ENCODE results near the gene MX1.

Gene MX1

GRCh38 chr21:41429305-41429704, 3.3 kb downstream of the MX1 start:
- Histone ChIP-seq H3K9me3 (ENCODE audit: control insufficient read depth, low read length) (no peaks in the 10 kb centered on the region), H3K36me3 (ENCODE audit: control insufficient read depth, insufficient read depth, low read length) (peaks cover 37% of the 10 kb centered on the region), H3K4me1 (ENCODE audit: control insufficient read depth, insufficient read depth, low read length, poor library complexity, severe bottlenecking) (peaks cover 12% of the 10 kb centered on the region), H3K27ac (ENCODE audit: insufficient read depth, low read length, poor library complexity, severe bottlenecking) (no peak overlapping the region), H3K27me3 (replicated peaks; ENCODE audit: control insufficient read depth, insufficient read depth, low read length, poor library complexity, severe bottlenecking) (no peaks in the 10 kb centered on the region), H3K4me3 (ENCODE audit: insufficient read depth, low read depth, low read length, poor library complexity, severe bottlenecking) (no peak overlapping the region)
- no peak for DNase-seq

DNA sequence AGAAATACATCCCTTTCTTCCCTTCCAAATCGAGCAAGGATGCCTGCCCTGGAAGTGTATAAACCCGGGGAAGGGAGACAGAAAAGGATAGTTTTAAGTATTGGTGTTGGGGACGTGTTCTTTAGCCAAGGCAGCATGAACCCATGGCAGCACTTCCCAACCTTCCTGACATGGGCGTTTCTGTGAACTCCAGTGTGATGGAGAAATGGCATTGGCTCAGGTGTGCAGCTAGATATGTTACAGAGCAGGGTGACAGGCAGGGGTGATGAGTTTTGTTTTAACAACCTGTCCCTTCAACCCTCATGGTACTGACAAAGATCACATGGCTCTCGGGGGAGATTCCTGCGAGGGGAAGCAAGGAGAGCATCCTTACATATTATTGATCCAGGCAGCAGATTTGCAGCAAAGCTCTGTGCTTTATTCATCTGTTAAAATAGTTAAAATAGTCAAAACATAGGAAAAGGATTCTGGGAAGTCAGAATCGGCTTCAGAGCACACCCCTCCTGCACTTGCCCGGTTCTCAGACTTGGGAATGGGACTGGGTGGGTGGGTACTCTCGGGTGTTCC, 4.0 kb downstream of the MX1 start:
- Histone ChIP-seq H3K4me3 (ENCODE audit: insufficient read depth, low read depth, low read length, poor library complexity, severe bottlenecking) (no peak overlapping the region), H3K4me1 (ENCODE audit: control insufficient read depth, insufficient read depth, low read length, poor library complexity, severe bottlenecking) (peaks cover 12% of the 10 kb centered on the region), H3K27ac (ENCODE audit: insufficient read depth, low read length, poor library complexity, severe bottlenecking) (no peak overlapping the region), H3K9me3 (ENCODE audit: control insufficient read depth, low read length) (no peaks in the 10 kb centered on the region), H3K27me3 (replicated peaks; ENCODE audit: control insufficient read depth, insufficient read depth, low read length, poor library complexity, severe bottlenecking) (no peaks in the 10 kb centered on the region), H3K36me3 (ENCODE audit: control insufficient read depth, insufficient read depth, low read length) (peaks cover 44% of the 10 kb centered on the region)
- no peak for DNase-seq

DNA sequence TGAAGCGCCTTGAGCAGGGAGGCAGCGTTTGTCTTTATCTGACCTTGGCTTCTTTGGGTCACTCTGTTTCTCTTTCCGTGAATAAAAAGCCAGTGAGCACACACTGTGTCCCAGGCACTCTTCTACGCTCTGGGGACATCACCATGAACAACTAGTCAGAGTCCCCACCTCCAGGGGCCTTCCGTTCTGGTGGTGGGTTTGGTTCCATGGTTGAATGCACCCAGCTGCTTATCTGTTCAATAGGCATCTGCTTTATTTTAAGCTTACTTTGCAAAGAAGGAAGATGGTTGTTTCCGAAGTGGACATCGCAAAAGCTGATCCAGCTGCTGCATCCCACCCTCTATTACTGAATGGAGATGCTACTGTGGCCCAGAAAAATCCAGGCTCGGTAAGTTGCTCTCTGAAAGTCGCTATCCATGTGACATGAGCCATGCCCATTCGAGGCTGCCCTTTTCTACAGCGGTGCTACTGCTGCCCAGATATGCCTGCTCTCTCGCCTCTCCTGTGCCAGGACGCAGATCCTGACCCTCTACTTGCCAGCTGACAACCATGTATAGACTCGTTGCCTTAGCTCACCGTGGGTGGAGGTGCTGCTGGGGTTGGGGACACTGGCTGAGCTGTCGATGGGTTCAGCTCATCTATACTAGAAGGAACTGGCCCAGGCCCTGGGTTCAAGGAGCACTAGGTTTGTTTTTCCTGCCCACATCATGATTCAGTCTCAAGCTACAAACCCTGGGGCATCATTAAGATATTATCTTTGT, 5.9 kb downstream of the MX1 start:
- no peak for DNase-seq
- peaks cover 7% of the 10 kb centered on the region for H3K4me1 ChIP-seq (ENCODE audit: control insufficient read depth, insufficient read depth, low read length, poor library complexity, severe bottlenecking)
- H3K9me3 ChIP-seq (ENCODE audit: control insufficient read depth, low read length), result no peaks in the 10 kb centered on the region
- H3K27me3 ChIP-seq (replicated peaks; ENCODE audit: control insufficient read depth, insufficient read depth, low read length, poor library complexity, severe bottlenecking), result no peaks in the 10 kb centered on the region
- no peak overlapping the region for H3K27ac ChIP-seq (ENCODE audit: insufficient read depth, low read length, poor library complexity, severe bottlenecking)
- H3K4me3 ChIP-seq (ENCODE audit: insufficient read depth, low read depth, low read length, poor library complexity, severe bottlenecking), result no peak overlapping the region
- H3K36me3 ChIP-seq (ENCODE audit: control insufficient read depth, insufficient read depth, low read length), result peaks cover 63% of the 10 kb centered on the region

- Histone ChIP-seq H3K9me3 (ENCODE audit: control insufficient read depth, low read length) (no peaks in the 10 kb centered on the region), H3K27ac (ENCODE audit: insufficient read depth, low read length, poor library complexity, severe bottlenecking) (no peak overlapping the region), H3K4me1 (ENCODE audit: control insufficient read depth, insufficient read depth, low read length, poor library complexity, severe bottlenecking) (no peaks in the 10 kb centered on the region), H3K36me3 (ENCODE audit: control insufficient read depth, insufficient read depth, low read length) (peaks cover 71% of the 10 kb centered on the region), H3K4me3 (ENCODE audit: insufficient read depth, low read depth, low read length, poor library complexity, severe bottlenecking) (no peak overlapping the region), H3K27me3 (replicated peaks; ENCODE audit: control insufficient read depth, insufficient read depth, low read length, poor library complexity, severe bottlenecking) (no peaks in the 10 kb centered on the region)
- no peak for DNase-seq
Measured at GRCh38 chr21:41432562-41433460, 6.8 kb downstream of the MX1 start.

GRCh38 chr21:41433566-41433965, 7.5 kb downstream of the MX1 start:
- Histone ChIP-seq H3K9me3 (ENCODE audit: control insufficient read depth, low read length) (no peaks in the 10 kb centered on the region), H3K4me1 (ENCODE audit: control insufficient read depth, insufficient read depth, low read length, poor library complexity, severe bottlenecking) (no peaks in the 10 kb centered on the region), H3K4me3 (ENCODE audit: insufficient read depth, low read depth, low read length, poor library complexity, severe bottlenecking) (no peak overlapping the region), H3K36me3 (ENCODE audit: control insufficient read depth, insufficient read depth, low read length) (peaks cover 74% of the 10 kb centered on the region), H3K27ac (ENCODE audit: insufficient read depth, low read length, poor library complexity, severe bottlenecking) (no peak overlapping the region), H3K27me3 (replicated peaks; ENCODE audit: control insufficient read depth, insufficient read depth, low read length, poor library complexity, severe bottlenecking) (no peaks in the 10 kb centered on the region)
- no peak for DNase-seq

DNA sequence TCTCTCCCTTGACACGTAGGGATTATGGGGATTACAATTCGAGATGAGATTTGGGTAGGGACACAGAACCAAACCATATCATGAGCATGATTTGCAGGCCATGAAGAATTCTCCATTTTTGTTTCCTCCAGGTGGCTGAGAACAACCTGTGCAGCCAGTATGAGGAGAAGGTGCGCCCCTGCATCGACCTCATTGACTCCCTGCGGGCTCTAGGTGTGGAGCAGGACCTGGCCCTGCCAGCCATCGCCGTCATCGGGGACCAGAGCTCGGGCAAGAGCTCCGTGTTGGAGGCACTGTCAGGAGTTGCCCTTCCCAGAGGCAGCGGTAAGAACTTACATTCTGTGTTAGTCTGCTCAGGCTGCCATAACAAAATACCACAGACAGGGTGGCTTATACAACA, 9.7 kb downstream of the MX1 start:
- Histone ChIP-seq H3K9me3 (ENCODE audit: control insufficient read depth, low read length) (no peaks in the 10 kb centered on the region), H3K4me1 (ENCODE audit: control insufficient read depth, insufficient read depth, low read length, poor library complexity, severe bottlenecking) (no peaks in the 10 kb centered on the region), H3K27ac (ENCODE audit: insufficient read depth, low read length, poor library complexity, severe bottlenecking) (no peak overlapping the region), H3K36me3 (ENCODE audit: control insufficient read depth, insufficient read depth, low read length) (peaks cover 92% of the 10 kb centered on the region), H3K4me3 (ENCODE audit: insufficient read depth, low read depth, low read length, poor library complexity, severe bottlenecking) (no peak overlapping the region), H3K27me3 (replicated peaks; ENCODE audit: control insufficient read depth, insufficient read depth, low read length, poor library complexity, severe bottlenecking) (no peaks in the 10 kb centered on the region)
- no peak for DNase-seq

DNA sequence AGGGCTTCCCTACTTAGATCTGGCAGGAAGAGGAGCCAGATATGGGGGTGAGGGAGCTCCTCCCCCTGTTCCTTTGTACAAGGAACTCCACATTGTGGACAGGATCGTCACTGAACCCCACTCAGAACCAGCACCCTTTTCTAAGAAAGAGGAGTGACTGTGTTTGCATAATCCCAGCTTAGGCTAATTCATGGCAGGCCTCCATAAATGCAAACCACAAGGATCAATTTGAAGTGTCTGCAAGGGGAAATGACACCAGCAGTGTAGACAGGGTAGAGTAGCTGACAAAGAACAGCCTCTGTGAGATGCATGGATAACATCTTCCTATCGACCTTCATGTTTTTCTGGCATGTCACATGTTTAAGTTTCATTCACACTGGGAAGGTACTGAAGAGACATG, 11.7 kb downstream of the MX1 start:
- Histone ChIP-seq H3K36me3 (ENCODE audit: control insufficient read depth, insufficient read depth, low read length) (peaks cover 98% of the 10 kb centered on the region), H3K4me1 (ENCODE audit: control insufficient read depth, insufficient read depth, low read length, poor library complexity, severe bottlenecking) (no peaks in the 10 kb centered on the region), H3K27me3 (replicated peaks; ENCODE audit: control insufficient read depth, insufficient read depth, low read length, poor library complexity, severe bottlenecking) (no peaks in the 10 kb centered on the region), H3K27ac (ENCODE audit: insufficient read depth, low read length, poor library complexity, severe bottlenecking) (no peak overlapping the region), H3K9me3 (ENCODE audit: control insufficient read depth, low read length) (no peaks in the 10 kb centered on the region), H3K4me3 (ENCODE audit: insufficient read depth, low read depth, low read length, poor library complexity, severe bottlenecking) (no peak overlapping the region)
- no peak for DNase-seq

GRCh38 chr21:41438425-41439113, 12.5 kb downstream of the MX1 start:
- Histone ChIP-seq H3K9me3 (ENCODE audit: control insufficient read depth, low read length) (no peaks in the 10 kb centered on the region), H3K27me3 (replicated peaks; ENCODE audit: control insufficient read depth, insufficient read depth, low read length, poor library complexity, severe bottlenecking) (no peaks in the 10 kb centered on the region), H3K4me3 (ENCODE audit: insufficient read depth, low read depth, low read length, poor library complexity, severe bottlenecking) (no peak overlapping the region), H3K36me3 (ENCODE audit: control insufficient read depth, insufficient read depth, low read length) (peaks cover 98% of the 10 kb centered on the region), H3K4me1 (ENCODE audit: control insufficient read depth, insufficient read depth, low read length, poor library complexity, severe bottlenecking) (no peaks in the 10 kb centered on the region), H3K27ac (ENCODE audit: insufficient read depth, low read length, poor library complexity, severe bottlenecking) (no peak overlapping the region)
- no peak for DNase-seq

- Histone ChIP-seq H3K36me3 (ENCODE audit: control insufficient read depth, insufficient read depth, low read length) (peaks cover 97% of the 10 kb centered on the region), H3K27me3 (replicated peaks; ENCODE audit: control insufficient read depth, insufficient read depth, low read length, poor library complexity, severe bottlenecking) (no peaks in the 10 kb centered on the region), H3K27ac (ENCODE audit: insufficient read depth, low read length, poor library complexity, severe bottlenecking) (no peak overlapping the region), H3K4me1 (ENCODE audit: control insufficient read depth, insufficient read depth, low read length, poor library complexity, severe bottlenecking) (no peaks in the 10 kb centered on the region), H3K9me3 (ENCODE audit: control insufficient read depth, low read length) (no peaks in the 10 kb centered on the region), H3K4me3 (ENCODE audit: insufficient read depth, low read depth, low read length, poor library complexity, severe bottlenecking) (no peak overlapping the region)
- no peak for DNase-seq
Measured at GRCh38 chr21:41439248-41439647, 13.2 kb downstream of the MX1 start.

All from effector memory CD4-positive, alpha-beta T cell (primary cell).